ENCODE results near the gene TPRG1. TPM values are rescaled to one million over a fixed set of nuclear protein-coding genes. Genes with fewer than 3 reads are reported as not detected.

TPRG1 gene
- total and polyA plus RNA-seq, 2 donors (not counting 3 experiments of a cell fraction or from before 2014, with no cell fraction given), result 0.30 TPM; not detected in 1

GRCh38 chr3:189353988-189354889, 182.5 kb downstream of the TPRG1 start:
- H4K20me1 ChIP-seq (replicated peaks; ENCODE audit: control insufficient read depth, extremely low read depth, insufficient read depth, low read length), result no peaks in the 10 kb centered on the region
- no peak overlapping the region for H3K27ac ChIP-seq (ENCODE audit: insufficient read depth, low read depth, low read length)
- no peak overlapping the region for H3K4me3 ChIP-seq (replicated peaks in 1 of 3; ENCODE audit: insufficient read depth in 1 of 3, low read depth in 1 of 3, low read length in 3 of 3)
- no TSS peak for BruUV-seq (replicated peaks)
- H3K9me3 ChIP-seq (replicated peaks; ENCODE audit: control insufficient read depth, insufficient read depth, low read length), result peaks cover 3% of the 10 kb centered on the region
- DNase-seq (ENCODE audit: low read depth, low spot score) (no peak), FAIRE-seq (no peak)
- H3K36me3 ChIP-seq (ENCODE audit: control insufficient read depth in 2 of 2, extremely low read depth in 1 of 2, insufficient read depth in 2 of 2, low read length in 2 of 2), result no peaks in the 10 kb centered on the region
- TF ChIP-seq GATA2 (IDR thresholded peaks at IDR 0.05; ENCODE audit: insufficient read depth, insufficient read length, low read depth, low read length) (no peak), POLR2AphosphoS5 (IDR thresholded peaks at IDR 0.05; ENCODE audit: insufficient read depth, low read depth, low read length) (no peak), EZH2 (IDR thresholded peaks at IDR 0.05; ENCODE audit: borderline replicate concordance, low read depth, low read length, severe bottlenecking) (no peak), MYC (IDR thresholded peaks at IDR 0.05; ENCODE audit: low read depth, low read length) (no peak), FOS (IDR thresholded peaks at IDR 0.05; ENCODE audit: borderline replicate concordance, insufficient read depth, low read length) (no peak), POLR2A (IDR thresholded peaks at IDR 0.05; ENCODE audit: low read depth, low read length) (no peak), CTCF (IDR thresholded peaks at IDR 0.05; ENCODE audit: extremely low read depth in 1 of 2, insufficient read depth in 1 of 2, low read depth in 1 of 2, low read length in 2 of 2) (no peak), MAX (IDR thresholded peaks at IDR 0.05; ENCODE audit: insufficient read depth, insufficient read length) (no peak), JUN (IDR thresholded peaks at IDR 0.05; ENCODE audit: borderline replicate concordance, insufficient read depth, insufficient read length, low read depth) (no peak)
- intact Hi-C loops (cut with micrococcal nuclease) (no loop called here), dilution Hi-C loops (cut with MboI; ENCODE audit: extremely low pct_ligation_motif_present, low sequenced_read_pairs) (no loop called here)
- POLR2A ChIA-PET, result no interaction called here
- no peak overlapping the region for H2AFZ ChIP-seq (ENCODE audit: low read depth, low read length)
- H3K9ac ChIP-seq (replicated peaks; ENCODE audit: extremely low read depth, insufficient read depth, low read length), result no peak overlapping the region
- H3K9me1 ChIP-seq (replicated peaks; ENCODE audit: control insufficient read depth, extremely low read depth, insufficient read depth, low read length), result no peaks in the 10 kb centered on the region
- no peaks in the 10 kb centered on the region for H3K4me1 ChIP-seq (ENCODE audit: control insufficient read depth, extremely low read depth, insufficient read depth, low read length)
- H3K4me2 ChIP-seq (ENCODE audit: insufficient read depth, low read length), result no peak overlapping the region
- H3K27me3 ChIP-seq (ENCODE audit: control insufficient read depth in 2 of 2, insufficient read depth in 2 of 2, low read length in 2 of 2), result no peaks in the 10 kb centered on the region
- no peaks in the 10 kb centered on the region for H3K79me2 ChIP-seq (ENCODE audit: control insufficient read depth, insufficient read depth, low read length)
- CTCF ChIA-PET, result no interaction called here

Measured in endothelial cell of umbilical vein (primary cell).